AG10803 (cell line): ENCODE results near the gene SNTG2.

ENCODE experiments used
- DNase-seq: peaks from one replicate; pipeline ENCODE4 v3.0.0; 2010; ENCODE audit warnings: low read depth
- H3K4me3 ChIP-seq: 2 replicates; pipeline ENCODE4 v1.5.1; 2011; ENCODE audit warnings: mild to moderate bottlenecking, low read length, control low read depth
- CTCF ChIP-seq: conservative IDR thresholded peaks from 2 replicates; pipeline ENCODE4 v1.5.1; 2011; ENCODE audit warnings: mild to moderate bottlenecking, low read length, control low read depth, inconsistent platforms

SNTG2 gene

GRCh38 chr2:953975-954686, 3.5 kb downstream of the SNTG2 start:
- TF ChIP-seq CTCF: peak; percentile 56
- peak; percentile 56 for DNase-seq
- H3K4me3 ChIP-seq: no peak overlapping the region

DNA sequence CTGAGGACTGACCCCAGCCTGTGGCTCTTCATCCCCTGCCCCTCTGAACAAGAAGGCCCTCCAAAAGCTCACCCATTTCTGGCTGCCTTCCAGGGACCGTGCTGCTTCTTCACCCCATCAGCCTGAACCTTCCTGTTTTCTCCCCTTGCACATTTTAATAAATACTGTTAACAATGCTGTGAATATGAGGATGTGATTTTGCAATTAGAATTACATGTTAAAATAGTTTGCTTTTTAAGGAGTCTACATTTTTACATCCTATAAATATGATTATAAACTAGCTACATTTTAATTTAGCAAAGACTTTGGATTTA, 4.0 kb downstream of the SNTG2 start:
- H3K4me3 ChIP-seq: no peak overlapping the region
- TF ChIP-seq CTCF: no peak
- no peak for DNase-seq

DNA sequence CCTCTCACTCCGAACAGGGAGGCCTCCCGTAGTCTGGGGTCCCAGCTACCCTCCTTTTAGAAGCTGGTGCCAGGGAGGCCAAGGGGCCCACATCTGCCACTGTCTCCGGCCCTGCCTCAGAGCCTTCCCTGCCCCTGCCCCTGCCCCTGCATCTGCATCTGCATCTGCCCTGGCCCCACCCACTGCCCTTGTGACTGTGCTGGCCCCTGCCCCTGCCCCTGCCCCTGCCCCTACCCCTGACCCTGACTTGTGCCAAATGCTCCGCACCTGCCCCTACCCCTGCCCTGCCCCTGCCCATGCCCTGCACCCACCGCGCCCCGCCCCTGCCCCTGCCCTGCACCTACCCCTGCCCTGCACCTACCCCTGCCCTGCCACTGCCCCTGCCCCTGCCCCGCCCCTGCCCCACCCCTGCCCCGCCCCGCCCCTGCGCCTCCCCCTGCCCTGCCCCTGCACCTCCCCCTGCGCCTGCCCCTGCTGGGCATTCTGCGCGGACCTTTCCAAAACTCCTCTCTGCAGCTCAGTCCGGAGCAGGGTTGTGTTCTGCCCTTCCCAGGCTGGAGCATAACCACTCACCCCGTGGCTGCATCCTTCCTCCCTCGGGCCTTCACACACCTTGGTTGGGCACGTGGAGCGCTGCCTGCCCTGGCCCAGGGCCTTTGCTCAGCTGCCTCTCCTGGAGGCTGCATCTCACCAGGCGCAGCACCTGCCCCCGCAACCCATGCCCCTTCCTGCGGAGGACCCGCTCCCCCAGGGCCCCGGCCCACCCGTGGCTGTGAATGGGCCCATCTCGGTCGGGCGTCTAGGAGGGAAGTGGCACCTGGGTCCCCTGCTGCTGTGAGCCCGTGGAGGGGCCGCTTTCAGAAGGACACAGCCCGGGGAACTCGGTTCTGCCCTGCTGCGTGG, 5.4 kb downstream of the SNTG2 start:
- DNase-seq: no peak
- TF ChIP-seq CTCF: no peak
- H3K4me3 ChIP-seq: no peak overlapping the region

DNA sequence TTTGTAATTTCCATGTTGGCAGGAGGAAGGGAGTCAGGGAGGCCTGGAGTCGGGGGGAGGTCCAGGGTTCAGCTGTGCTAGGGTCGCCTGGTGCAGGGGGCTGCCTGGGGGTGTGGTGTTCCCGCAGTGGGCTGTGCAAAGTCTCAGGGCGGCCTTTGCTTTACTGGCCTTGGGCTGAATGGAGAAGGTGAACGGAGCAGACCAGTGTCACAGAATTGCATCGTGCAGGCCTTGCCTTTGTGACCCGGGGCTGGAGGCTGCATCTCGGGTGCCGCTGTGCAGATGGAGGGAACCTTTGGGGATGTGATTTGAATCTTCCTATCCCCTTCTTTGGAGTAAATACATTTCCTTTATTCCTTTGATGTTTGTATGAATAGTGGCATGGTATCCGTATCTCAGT, 8.8 kb downstream of the SNTG2 start:
- DNase-seq: no peak
- TF ChIP-seq CTCF: no peak

DNA sequence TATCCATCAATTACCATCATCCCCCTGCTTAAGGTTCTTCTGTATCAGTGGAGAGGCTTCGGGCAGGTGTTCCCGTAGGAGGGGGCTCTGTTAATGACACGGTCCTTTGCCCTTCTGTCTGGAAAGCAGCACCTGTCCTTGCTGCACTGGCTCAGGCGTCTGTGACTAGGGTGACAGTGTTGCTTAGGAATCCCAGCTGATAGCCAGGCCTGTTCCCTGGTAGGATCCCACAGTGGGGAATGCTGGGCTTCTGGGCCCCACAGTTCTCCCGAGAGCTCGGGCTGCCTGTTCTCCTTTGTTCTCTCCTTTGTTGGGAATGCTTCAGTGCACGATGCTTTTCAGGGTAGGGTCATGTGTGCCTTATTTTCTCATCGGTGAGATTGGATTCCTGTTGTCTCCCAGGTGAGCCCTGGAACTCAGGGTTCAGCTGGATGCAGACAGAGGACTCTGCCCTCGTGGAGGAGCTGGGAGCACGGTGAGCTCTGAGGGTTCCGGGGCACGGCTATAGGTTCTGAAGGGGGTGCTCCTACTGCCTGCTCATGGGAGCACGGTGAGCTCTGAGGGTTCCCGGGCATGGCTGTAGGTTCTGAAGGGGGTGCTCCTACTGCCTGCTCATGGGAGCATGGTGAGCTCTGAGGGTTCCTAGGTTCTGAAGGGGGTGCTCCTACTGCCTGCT, 9.6 kb downstream of the SNTG2 start:
- TF ChIP-seq CTCF: no peak
- DNase-seq: no peak
- no peak overlapping the region for H3K4me3 ChIP-seq

More for the DNA sequence above, 8.8 kb downstream of the SNTG2 start:
- H3K4me3 ChIP-seq: no peak overlapping the region

DNA sequence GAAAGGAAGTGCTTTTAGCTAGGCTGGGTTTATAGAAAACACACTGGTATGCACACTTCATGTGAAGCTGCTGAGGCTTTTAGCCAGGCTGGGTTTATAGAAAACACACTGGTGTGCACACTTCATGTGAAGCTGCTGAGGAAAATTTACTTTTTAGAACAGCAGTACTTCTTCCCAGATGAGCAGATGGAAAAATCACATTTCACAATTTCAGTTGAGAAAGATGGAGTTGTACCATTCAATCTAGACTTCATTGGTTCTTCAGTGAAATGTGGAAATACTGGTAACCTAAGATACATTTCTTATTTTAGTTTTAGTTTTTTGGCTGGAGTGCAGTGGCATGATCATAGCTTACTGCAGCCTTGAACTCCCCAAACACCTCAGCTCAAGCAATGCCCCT, 11.1 kb downstream of the SNTG2 start:
- H3K4me3 ChIP-seq: no peak overlapping the region
- no peak for DNase-seq
- no peak for TF ChIP-seq CTCF
